ENCODE data around the gene CDADC1.

CDADC1 gene

DNA sequence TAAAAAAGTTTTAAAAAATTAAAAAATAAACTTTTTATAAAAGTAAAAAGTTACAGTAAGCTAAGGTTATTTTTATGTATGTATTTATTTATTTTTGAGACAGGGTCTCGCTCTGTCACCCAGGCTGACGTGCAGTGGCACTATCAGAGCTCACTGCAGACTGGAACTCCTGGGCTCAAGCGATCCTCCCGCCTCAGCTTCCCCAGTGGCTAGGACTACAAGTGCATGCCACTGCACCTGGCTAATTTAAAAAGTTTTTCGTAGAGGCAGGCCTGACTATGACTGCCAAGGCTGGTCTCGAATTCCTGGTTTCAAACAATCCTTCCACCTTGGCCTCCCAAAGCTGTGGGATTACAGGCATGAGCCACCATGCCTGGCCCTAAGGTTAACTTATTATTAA, 64.1 kb downstream of the CDADC1 start:
- no peak overlapping the region for H3K27ac ChIP-seq (ENCODE audit: low read length)
- H3K9me3 ChIP-seq (ENCODE audit: control insufficient read depth, insufficient read depth, low read length), result no peaks in the 10 kb centered on the region
- no peaks in the 10 kb centered on the region for H3K27me3 ChIP-seq (ENCODE audit: control insufficient read depth, insufficient read depth, low read length)
- no peak for DNase-seq (ENCODE audit: low read depth, low spot score)
- no peaks in the 10 kb centered on the region for H3K36me3 ChIP-seq (ENCODE audit: control insufficient read depth, insufficient read depth, low read length)
- WGBS (ENCODE audit: insufficient coverage, insufficient read length), result no CpG with 5 or more reads among the region's 6 CpGs
- no peaks in the 10 kb centered on the region for H3K4me1 ChIP-seq (ENCODE audit: control insufficient read depth, insufficient read depth, low read length)
- H3K4me3 ChIP-seq (ENCODE audit: low read length), result no peak overlapping the region

DNA sequence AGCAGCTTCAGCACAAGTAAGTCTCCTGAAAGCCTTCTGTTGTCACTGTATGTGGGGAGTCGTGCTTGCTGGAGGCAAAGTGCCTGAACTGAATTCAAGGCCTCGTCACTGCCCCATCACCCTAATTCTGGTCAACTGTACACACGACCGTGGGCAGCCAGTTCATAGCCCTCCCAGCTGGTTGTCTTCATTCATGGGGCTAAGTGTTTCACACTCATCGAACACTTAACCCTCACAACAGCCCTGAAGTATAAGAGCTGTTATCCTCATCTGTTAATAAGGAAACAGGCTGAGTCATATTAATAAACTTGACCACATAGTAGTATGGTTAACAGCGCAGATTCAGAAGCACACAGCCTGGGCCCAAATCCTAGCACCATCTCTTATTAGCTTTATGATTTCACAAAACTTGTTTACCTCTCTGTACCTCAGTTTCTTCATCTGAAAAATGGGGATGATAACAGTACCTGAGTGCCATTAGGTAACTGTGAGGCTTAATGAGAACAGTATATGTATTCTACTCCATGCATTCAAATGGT, 66.7 kb downstream of the CDADC1 start:
- Histone ChIP-seq H3K9me3 (ENCODE audit: control insufficient read depth, insufficient read depth, low read length) (no peaks in the 10 kb centered on the region), H3K27ac (ENCODE audit: low read length) (no peak overlapping the region), H3K27me3 (ENCODE audit: control insufficient read depth, insufficient read depth, low read length) (no peaks in the 10 kb centered on the region), H3K4me3 (ENCODE audit: low read length) (no peak overlapping the region), H3K36me3 (ENCODE audit: control insufficient read depth, insufficient read depth, low read length) (no peaks in the 10 kb centered on the region), H3K4me1 (ENCODE audit: control insufficient read depth, insufficient read depth, low read length) (no peaks in the 10 kb centered on the region)
- no CpG with 5 or more reads among the region's 6 CpGs for WGBS (ENCODE audit: insufficient coverage, insufficient read length)
- no peak for DNase-seq (ENCODE audit: low read depth, low spot score)

DNA sequence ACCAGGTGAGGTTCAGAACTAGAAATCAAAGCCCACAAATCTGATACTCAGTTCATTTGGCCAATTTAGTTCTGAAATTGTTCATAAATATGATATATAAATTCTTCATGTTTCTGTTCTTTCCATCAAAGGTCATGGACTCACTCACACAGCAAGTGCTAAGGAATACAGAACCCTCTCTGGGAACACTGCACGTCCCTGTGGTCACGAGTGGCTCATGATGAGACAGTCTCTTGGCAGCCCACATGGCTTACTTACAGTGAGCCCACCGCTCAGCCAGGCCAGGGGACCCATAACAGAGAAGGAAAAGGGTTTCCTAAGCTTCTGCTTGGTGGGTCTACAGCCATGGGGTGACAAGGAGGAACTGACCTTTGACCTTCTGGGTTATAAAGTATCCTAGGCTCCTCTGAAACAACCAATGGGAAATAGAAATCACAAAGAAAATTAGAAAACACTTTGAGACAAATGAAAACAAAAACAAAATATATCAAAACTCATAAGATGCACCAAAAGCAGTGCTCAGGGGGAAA, 67.4 kb downstream of the CDADC1 start:
- DNase-seq (ENCODE audit: low read depth, low spot score), result no peak
- no peaks in the 10 kb centered on the region for H3K27me3 ChIP-seq (ENCODE audit: control insufficient read depth, insufficient read depth, low read length)
- H3K36me3 ChIP-seq (ENCODE audit: control insufficient read depth, insufficient read depth, low read length), result no peaks in the 10 kb centered on the region
- WGBS (ENCODE audit: insufficient coverage, insufficient read length), result no CpG with 5 or more reads among the region's 3 CpGs
- H3K4me1 ChIP-seq (ENCODE audit: control insufficient read depth, insufficient read depth, low read length), result no peaks in the 10 kb centered on the region
- H3K4me3 ChIP-seq (ENCODE audit: low read length), result no peak overlapping the region
- H3K27ac ChIP-seq (ENCODE audit: low read length), result no peak overlapping the region
- no peaks in the 10 kb centered on the region for H3K9me3 ChIP-seq (ENCODE audit: control insufficient read depth, insufficient read depth, low read length)

DNA sequence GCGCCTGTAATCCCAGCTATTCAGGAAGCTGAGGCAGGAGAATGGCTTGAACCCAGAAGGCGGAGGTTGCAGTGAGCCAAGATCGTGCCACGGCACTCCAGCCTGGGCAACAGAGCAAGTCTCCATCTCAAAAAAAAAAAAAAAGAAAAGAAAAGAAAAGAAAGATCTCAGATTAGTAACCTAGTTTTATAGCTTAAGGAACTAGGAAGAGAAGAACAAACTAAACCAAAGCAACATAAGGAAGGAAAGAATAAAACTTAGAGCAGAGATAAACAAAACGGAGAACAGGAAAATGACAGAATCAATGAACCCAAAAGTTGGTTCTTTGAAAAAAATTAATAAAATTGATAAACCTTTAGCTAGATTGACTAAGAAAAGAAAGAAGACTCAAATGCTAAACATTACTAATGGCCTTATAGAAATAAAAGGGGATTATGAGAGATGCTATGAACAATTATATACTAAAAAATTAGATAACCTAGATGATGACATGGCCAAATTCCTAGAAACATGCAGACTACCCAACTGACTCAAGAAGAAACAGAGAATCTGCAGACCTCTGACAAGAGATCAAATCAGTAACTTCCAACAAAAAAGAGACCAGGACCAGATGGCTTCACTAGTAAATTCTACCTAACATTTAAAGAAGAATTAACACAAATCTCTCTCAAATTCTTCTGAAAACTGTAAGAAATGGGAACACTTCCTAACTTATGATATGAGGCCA, 68.2 kb downstream of the CDADC1 start:
- no peaks in the 10 kb centered on the region for H3K4me1 ChIP-seq (ENCODE audit: control insufficient read depth, insufficient read depth, low read length)
- no peak overlapping the region for H3K4me3 ChIP-seq (ENCODE audit: low read length)
- no peak overlapping the region for H3K27ac ChIP-seq (ENCODE audit: low read length)
- H3K36me3 ChIP-seq (ENCODE audit: control insufficient read depth, insufficient read depth, low read length), result no peaks in the 10 kb centered on the region
- DNase-seq (ENCODE audit: low read depth, low spot score), result no peak
- H3K9me3 ChIP-seq (ENCODE audit: control insufficient read depth, insufficient read depth, low read length), result no peaks in the 10 kb centered on the region
- no peaks in the 10 kb centered on the region for H3K27me3 ChIP-seq (ENCODE audit: control insufficient read depth, insufficient read depth, low read length)
- WGBS (ENCODE audit: insufficient coverage, insufficient read length), result no CpG with 5 or more reads among the region's 5 CpGs

DNA sequence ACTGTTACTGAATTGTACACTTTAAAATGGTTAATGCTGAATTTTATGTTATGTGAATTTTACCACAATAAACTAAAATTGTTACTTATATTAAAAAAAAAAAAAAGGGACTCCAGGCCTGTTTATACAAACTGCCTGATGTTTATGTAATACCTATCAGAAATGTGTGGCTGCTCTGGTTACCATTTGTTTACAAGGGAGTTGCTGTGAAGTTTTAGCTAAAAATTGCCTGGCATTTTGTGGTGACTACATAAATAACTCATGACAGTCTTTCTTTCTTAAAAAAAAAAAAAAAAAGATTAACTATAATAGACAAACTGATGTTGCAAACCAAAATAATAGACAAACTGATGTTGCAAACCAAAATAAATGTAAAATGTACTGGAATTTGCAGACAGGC, 71.8 kb downstream of the CDADC1 start:
- no peak for DNase-seq (ENCODE audit: low read depth, low spot score)
- no peaks in the 10 kb centered on the region for H3K36me3 ChIP-seq (ENCODE audit: control insufficient read depth, insufficient read depth, low read length)
- no peak overlapping the region for H3K27ac ChIP-seq (ENCODE audit: low read length)
- no peak overlapping the region for H3K4me3 ChIP-seq (ENCODE audit: low read length)
- H3K4me1 ChIP-seq (ENCODE audit: control insufficient read depth, insufficient read depth, low read length), result no peaks in the 10 kb centered on the region
- no peaks in the 10 kb centered on the region for H3K9me3 ChIP-seq (ENCODE audit: control insufficient read depth, insufficient read depth, low read length)
- no peaks in the 10 kb centered on the region for H3K27me3 ChIP-seq (ENCODE audit: control insufficient read depth, insufficient read depth, low read length)

DNA sequence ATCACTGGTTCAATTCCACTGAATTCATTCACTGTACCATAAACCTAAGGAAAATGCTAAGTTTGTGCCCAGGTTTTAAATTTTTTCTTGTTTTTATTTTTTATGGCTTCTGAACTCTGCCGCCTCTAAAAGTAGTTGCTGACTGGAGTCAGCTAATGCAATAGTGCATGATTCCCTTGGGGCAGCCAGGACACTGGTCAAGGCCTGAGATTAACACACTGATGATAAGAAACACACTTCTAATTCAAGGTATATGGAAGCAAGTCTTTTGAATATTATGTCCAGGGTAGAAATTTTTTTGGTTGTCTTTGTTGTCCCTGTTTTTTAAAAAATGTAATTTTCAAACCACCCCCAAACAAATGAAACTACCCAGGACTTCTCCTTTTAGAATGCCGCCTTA, 72.2 kb downstream of the CDADC1 start:
- Histone ChIP-seq H3K4me3 (ENCODE audit: low read length) (no peak overlapping the region), H3K9me3 (ENCODE audit: control insufficient read depth, insufficient read depth, low read length) (no peaks in the 10 kb centered on the region), H3K27ac (ENCODE audit: low read length) (no peak overlapping the region), H3K27me3 (ENCODE audit: control insufficient read depth, insufficient read depth, low read length) (no peaks in the 10 kb centered on the region), H3K36me3 (ENCODE audit: control insufficient read depth, insufficient read depth, low read length) (no peaks in the 10 kb centered on the region), H3K4me1 (ENCODE audit: control insufficient read depth, insufficient read depth, low read length) (no peaks in the 10 kb centered on the region)
- WGBS (ENCODE audit: insufficient coverage, insufficient read length), result no CpG with 5 or more reads among the region's 2 CpGs
- no peak for DNase-seq (ENCODE audit: low read depth, low spot score)

DNA sequence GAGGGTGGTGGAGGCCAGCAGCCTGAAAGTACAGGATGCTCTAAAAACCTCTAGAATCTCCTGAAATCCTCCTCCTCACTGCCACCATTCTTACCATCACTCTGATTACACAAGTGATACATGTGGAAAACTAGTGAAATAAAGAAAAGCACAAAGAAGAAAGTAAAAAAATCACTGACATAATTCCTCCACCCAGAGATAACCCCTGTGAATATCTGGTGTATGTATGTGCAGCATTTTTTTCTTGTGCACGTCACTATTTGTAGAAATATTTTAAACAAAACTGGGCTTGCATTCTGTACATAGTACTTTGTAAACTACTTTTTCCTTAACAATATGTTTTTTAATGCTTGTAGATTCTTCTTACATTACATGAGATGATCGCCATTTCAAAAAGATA, 73.2 kb downstream of the CDADC1 start:
- no peak overlapping the region for H3K4me3 ChIP-seq (ENCODE audit: low read length)
- DNase-seq (ENCODE audit: low read depth, low spot score), result no peak
- H3K9me3 ChIP-seq (ENCODE audit: control insufficient read depth, insufficient read depth, low read length), result no peaks in the 10 kb centered on the region
- H3K27me3 ChIP-seq (ENCODE audit: control insufficient read depth, insufficient read depth, low read length), result no peaks in the 10 kb centered on the region
- no peaks in the 10 kb centered on the region for H3K36me3 ChIP-seq (ENCODE audit: control insufficient read depth, insufficient read depth, low read length)
- H3K27ac ChIP-seq (ENCODE audit: low read length), result no peak overlapping the region
- WGBS (ENCODE audit: insufficient coverage, insufficient read length), result no CpG with 5 or more reads among the region's 2 CpGs
- no peaks in the 10 kb centered on the region for H3K4me1 ChIP-seq (ENCODE audit: control insufficient read depth, insufficient read depth, low read length)

DNA sequence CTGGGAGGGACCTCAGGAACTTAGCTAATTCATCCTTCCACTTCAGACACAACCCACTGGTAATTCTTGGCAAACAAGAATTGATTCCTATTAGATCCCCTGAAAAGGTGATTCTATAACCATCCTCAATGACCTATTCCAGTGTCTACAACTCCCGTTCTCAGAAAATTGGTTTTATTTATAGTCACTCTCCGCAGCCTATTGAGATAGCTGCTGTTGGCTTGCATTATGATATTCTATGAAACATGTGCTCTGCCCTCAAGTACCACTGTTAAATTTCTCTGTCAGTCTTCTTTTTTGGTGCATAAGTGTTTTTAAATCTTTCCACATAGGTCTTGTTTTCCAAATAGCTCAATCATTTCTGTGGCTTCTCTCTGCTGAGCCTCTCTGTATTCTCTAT, 75.0 kb downstream of the CDADC1 start:
- no peaks in the 10 kb centered on the region for H3K9me3 ChIP-seq (ENCODE audit: control insufficient read depth, insufficient read depth, low read length)
- no peaks in the 10 kb centered on the region for H3K27me3 ChIP-seq (ENCODE audit: control insufficient read depth, insufficient read depth, low read length)
- WGBS (ENCODE audit: insufficient coverage, insufficient read length), result no CpG with 5 or more reads among the region's 2 CpGs
- no peak overlapping the region for H3K4me3 ChIP-seq (ENCODE audit: low read length)
- no peaks in the 10 kb centered on the region for H3K4me1 ChIP-seq (ENCODE audit: control insufficient read depth, insufficient read depth, low read length)
- no peak for DNase-seq (ENCODE audit: low read depth, low spot score)
- H3K36me3 ChIP-seq (ENCODE audit: control insufficient read depth, insufficient read depth, low read length), result no peaks in the 10 kb centered on the region
- no peak overlapping the region for H3K27ac ChIP-seq (ENCODE audit: low read length)

DNA sequence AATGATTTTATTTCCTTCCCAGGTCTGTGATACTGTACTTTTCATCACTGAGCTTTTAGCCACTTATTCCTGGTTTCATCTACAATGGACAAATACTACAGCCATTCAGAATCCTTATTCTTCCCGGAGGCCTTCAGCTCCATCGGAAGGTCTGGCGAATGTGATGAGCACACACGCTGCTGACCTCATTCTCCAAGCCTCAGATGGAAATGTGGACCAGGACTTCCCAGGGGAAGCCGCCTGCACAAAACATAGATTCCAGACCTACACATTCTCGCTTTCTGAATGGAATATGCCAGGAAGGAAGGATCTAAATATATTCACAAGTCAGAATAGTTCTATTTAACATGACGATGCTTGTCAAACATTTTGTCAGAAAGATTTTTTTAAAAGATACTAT, 75.6 kb downstream of the CDADC1 start:
- Histone ChIP-seq H3K9me3 (ENCODE audit: control insufficient read depth, insufficient read depth, low read length) (no peaks in the 10 kb centered on the region), H3K27me3 (ENCODE audit: control insufficient read depth, insufficient read depth, low read length) (no peaks in the 10 kb centered on the region), H3K4me1 (ENCODE audit: control insufficient read depth, insufficient read depth, low read length) (no peaks in the 10 kb centered on the region), H3K4me3 (ENCODE audit: low read length) (no peak overlapping the region), H3K27ac (ENCODE audit: low read length) (no peak overlapping the region), H3K36me3 (ENCODE audit: control insufficient read depth, insufficient read depth, low read length) (no peaks in the 10 kb centered on the region)
- no peak for DNase-seq (ENCODE audit: low read depth, low spot score)
- no CpG with 5 or more reads among the region's 7 CpGs for WGBS (ENCODE audit: insufficient coverage, insufficient read length)

DNA sequence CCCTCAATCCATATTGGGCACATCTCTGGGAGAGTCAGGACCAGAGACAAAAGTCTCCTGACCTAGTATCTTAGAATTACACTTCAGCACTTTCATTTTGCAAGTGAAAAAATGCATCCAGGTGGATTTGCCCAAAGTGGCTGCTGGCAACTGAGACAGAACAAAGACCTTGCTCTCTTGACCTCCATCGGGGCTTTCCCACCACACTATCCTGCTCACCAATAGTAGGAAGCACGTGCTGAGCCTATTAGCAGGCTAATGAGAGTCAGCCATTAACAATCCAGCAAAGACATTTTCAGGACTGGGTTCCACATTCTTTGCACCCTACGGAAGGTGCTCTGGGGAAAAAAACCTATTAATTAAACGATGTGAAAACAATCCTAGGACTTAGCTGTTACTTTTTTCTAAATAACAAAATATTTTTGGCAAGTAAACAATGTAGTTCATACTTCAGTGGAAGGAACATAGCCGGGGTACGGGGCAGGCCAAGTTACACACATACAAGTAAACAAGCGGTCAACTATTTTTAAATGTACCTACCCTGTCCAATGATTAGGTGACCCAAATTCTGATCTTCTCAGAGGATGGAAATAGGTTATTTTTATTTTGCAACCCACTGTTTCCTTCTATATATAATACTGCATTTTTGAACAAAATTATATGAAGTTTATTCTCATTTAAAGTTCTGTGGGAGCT, 78.6 kb downstream of the CDADC1 start:
- no CpG with 5 or more reads among the region's 7 CpGs for WGBS (ENCODE audit: insufficient coverage, insufficient read length)
- no peaks in the 10 kb centered on the region for H3K36me3 ChIP-seq (ENCODE audit: control insufficient read depth, insufficient read depth, low read length)
- no peak for DNase-seq (ENCODE audit: low read depth, low spot score)
- H3K4me1 ChIP-seq (ENCODE audit: control insufficient read depth, insufficient read depth, low read length), result no peaks in the 10 kb centered on the region
- no peaks in the 10 kb centered on the region for H3K9me3 ChIP-seq (ENCODE audit: control insufficient read depth, insufficient read depth, low read length)
- no peak overlapping the region for H3K4me3 ChIP-seq (ENCODE audit: low read length)
- no peaks in the 10 kb centered on the region for H3K27me3 ChIP-seq (ENCODE audit: control insufficient read depth, insufficient read depth, low read length)
- H3K27ac ChIP-seq (ENCODE audit: low read length), result no peak overlapping the region

All from iPS DF 6.9 (cell line).